ENCODE results near the gene NCKAP5.

Gene NCKAP5

GRCh38 chr2:132816234-132816633, 752.0 kb downstream of the NCKAP5 start:
- Histone ChIP-seq H2BK5ac (ENCODE audit: low read depth, low read length, poor library complexity) (no peak overlapping the region), H4K91ac (ENCODE audit: low read depth, low read length) (no peak overlapping the region), H3K23ac (ENCODE audit: low read length) (no peak overlapping the region), H4K8ac (ENCODE audit: low read depth, low read length) (no peak overlapping the region), H3K18ac (ENCODE audit: low read length) (no peak overlapping the region), H3K14ac (ENCODE audit: low read length) (no peak overlapping the region), H3K79me2 (ENCODE audit: control insufficient read depth, insufficient read depth, low read length, poor library complexity) (no peaks in the 10 kb centered on the region), H2AFZ (ENCODE audit: insufficient read depth, low read length, poor library complexity) (no peak overlapping the region), H3K4ac (ENCODE audit: low read depth, low read length) (no peak overlapping the region), H3K27ac (ENCODE audit: low read depth, low read length) (no peak overlapping the region), H2BK12ac (ENCODE audit: low read length) (no peak overlapping the region), H3K4me3 (ENCODE audit: low read depth, low read length) (no peak overlapping the region), H3K4me2 (ENCODE audit: low read length) (no peak overlapping the region), H3K36me3 (ENCODE audit: control insufficient read depth in 1 of 2, insufficient read depth in 2 of 2, low read length in 2 of 2) (no peaks in the 10 kb centered on the region), H4K12ac (ENCODE audit: low read depth, low read length) (no peak overlapping the region), H3K79me1 (ENCODE audit: low read length) (peaks cover 2% of the 10 kb centered on the region), H3K27me3 (ENCODE audit: insufficient read depth, low read length) (no peaks in the 10 kb centered on the region), H3K9me3 (ENCODE audit: insufficient read depth, low read depth, low read length) (peaks cover 3% of the 10 kb centered on the region), H2AK5ac (ENCODE audit: low read length) (no peak overlapping the region), H3K4me1 (ENCODE audit: control insufficient read depth in 1 of 2, insufficient read depth in 2 of 2, low read length in 2 of 2) (peaks cover 0 to 2% of the 10 kb centered on the region in 2 experiments), H2BK120ac (ENCODE audit: insufficient read depth, low read length, poor library complexity) (no peak overlapping the region), H3K9ac (ENCODE audit: low read length) (no peak overlapping the region)
- no CpG with 5 or more reads among the region's 7 CpGs for WGBS (ENCODE audit: extremely low coverage, insufficient coverage, insufficient read length)
- DNase-seq: no peak

DNA sequence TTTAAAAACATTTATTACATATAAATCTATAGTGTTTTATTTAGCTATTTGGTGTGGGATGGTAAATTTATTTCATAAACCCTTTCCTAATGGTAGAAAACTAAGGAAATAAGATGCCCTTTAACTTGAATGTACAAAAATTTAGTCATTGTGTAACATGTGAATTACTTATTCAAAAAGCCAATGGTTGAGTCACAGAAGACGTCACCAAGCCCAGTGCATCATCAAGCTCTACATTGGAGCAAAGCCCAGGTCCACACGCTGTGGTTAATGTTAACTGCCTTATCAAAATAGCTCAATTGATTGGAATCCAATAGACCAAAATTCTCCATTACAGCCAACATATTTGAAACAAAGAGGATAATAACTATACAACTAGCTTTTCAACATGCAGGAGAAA, 752.7 kb downstream of the NCKAP5 start:
- DNase-seq: no peak
- H2BK12ac ChIP-seq (ENCODE audit: low read length): no peak overlapping the region
- H3K79me1 ChIP-seq (ENCODE audit: low read length): peaks cover 2% of the 10 kb centered on the region
- H3K18ac ChIP-seq (ENCODE audit: low read length): no peak overlapping the region
- H2BK120ac ChIP-seq (ENCODE audit: insufficient read depth, low read length, poor library complexity): no peak overlapping the region
- no peak overlapping the region for H3K27ac ChIP-seq (ENCODE audit: low read depth, low read length)
- no peak overlapping the region for H3K9ac ChIP-seq (ENCODE audit: low read length)
- H3K9me3 ChIP-seq (ENCODE audit: insufficient read depth, low read depth, low read length): peaks cover 3% of the 10 kb centered on the region
- no peak overlapping the region for H2AFZ ChIP-seq (ENCODE audit: insufficient read depth, low read length, poor library complexity)
- H3K4me3 ChIP-seq (ENCODE audit: low read depth, low read length): no peak overlapping the region
- no peak overlapping the region for H2BK5ac ChIP-seq (ENCODE audit: low read depth, low read length, poor library complexity)
- H2AK5ac ChIP-seq (ENCODE audit: low read length): no peak overlapping the region
- WGBS (ENCODE audit: extremely low coverage, insufficient coverage, insufficient read length): no CpG with 5 or more reads among the region's 2 CpGs
- peaks cover 0 to 7% of the 10 kb centered on the region in 2 experiments for H3K4me1 ChIP-seq (ENCODE audit: control insufficient read depth in 1 of 2, insufficient read depth in 2 of 2, low read length in 2 of 2)
- H3K36me3 ChIP-seq (ENCODE audit: control insufficient read depth in 1 of 2, insufficient read depth in 2 of 2, low read length in 2 of 2): no peaks in the 10 kb centered on the region
- no peak overlapping the region for H3K4ac ChIP-seq (ENCODE audit: low read depth, low read length)
- H4K91ac ChIP-seq (ENCODE audit: low read depth, low read length): no peak overlapping the region
- no peak overlapping the region for H4K12ac ChIP-seq (ENCODE audit: low read depth, low read length)
- H4K8ac ChIP-seq (ENCODE audit: low read depth, low read length): no peak overlapping the region
- H3K4me2 ChIP-seq (ENCODE audit: low read length): no peak overlapping the region
- no peak overlapping the region for H3K14ac ChIP-seq (ENCODE audit: low read length)
- no peaks in the 10 kb centered on the region for H3K27me3 ChIP-seq (ENCODE audit: insufficient read depth, low read length)
- H3K23ac ChIP-seq (ENCODE audit: low read length): no peak overlapping the region
- no peaks in the 10 kb centered on the region for H3K79me2 ChIP-seq (ENCODE audit: control insufficient read depth, insufficient read depth, low read length, poor library complexity)

DNA sequence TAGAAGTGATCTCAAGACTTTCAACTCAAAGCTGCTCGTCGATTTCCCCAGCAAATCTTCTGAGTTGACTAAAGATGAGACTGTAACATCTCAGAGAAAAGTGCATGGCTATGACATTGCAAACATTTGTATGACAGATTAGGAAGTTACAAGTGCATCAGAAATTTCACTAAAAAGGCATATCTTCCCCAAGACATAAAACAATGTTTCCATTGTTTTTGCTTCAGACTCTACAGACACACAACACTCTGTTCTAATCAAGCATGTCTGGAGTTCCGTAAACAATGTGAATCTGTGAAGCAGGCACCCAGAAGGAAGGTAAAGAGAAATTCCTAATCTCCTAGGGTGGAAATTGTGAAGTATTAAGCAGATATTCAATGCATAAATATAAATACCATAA, 753.6 kb downstream of the NCKAP5 start:
- Histone ChIP-seq H3K4me1 (ENCODE audit: control insufficient read depth in 1 of 2, insufficient read depth in 2 of 2, low read length in 2 of 2) (peaks cover 0 to 7% of the 10 kb centered on the region in 2 experiments), H2AFZ (ENCODE audit: insufficient read depth, low read length, poor library complexity) (no peak overlapping the region), H4K8ac (ENCODE audit: low read depth, low read length) (no peak overlapping the region), H2BK5ac (ENCODE audit: low read depth, low read length, poor library complexity) (no peak overlapping the region), H3K4me3 (ENCODE audit: low read depth, low read length) (no peak overlapping the region), H3K18ac (ENCODE audit: low read length) (no peak overlapping the region), H3K36me3 (ENCODE audit: control insufficient read depth in 1 of 2, insufficient read depth in 2 of 2, low read length in 2 of 2) (no peaks in the 10 kb centered on the region), H2AK5ac (ENCODE audit: low read length) (no peak overlapping the region), H3K27me3 (ENCODE audit: insufficient read depth, low read length) (no peaks in the 10 kb centered on the region), H3K4ac (ENCODE audit: low read depth, low read length) (no peak overlapping the region), H3K27ac (ENCODE audit: low read depth, low read length) (no peak overlapping the region), H4K12ac (ENCODE audit: low read depth, low read length) (no peak overlapping the region), H3K4me2 (ENCODE audit: low read length) (no peak overlapping the region), H3K23ac (ENCODE audit: low read length) (no peak overlapping the region), H4K91ac (ENCODE audit: low read depth, low read length) (no peak overlapping the region), H3K9ac (ENCODE audit: low read length) (no peak overlapping the region), H2BK120ac (ENCODE audit: insufficient read depth, low read length, poor library complexity) (no peak overlapping the region), H3K9me3 (ENCODE audit: insufficient read depth, low read depth, low read length) (peaks cover 3% of the 10 kb centered on the region), H3K14ac (ENCODE audit: low read length) (no peak overlapping the region), H2BK12ac (ENCODE audit: low read length) (no peak overlapping the region), H3K79me2 (ENCODE audit: control insufficient read depth, insufficient read depth, low read length, poor library complexity) (no peaks in the 10 kb centered on the region), H3K79me1 (ENCODE audit: low read length) (peaks cover 2% of the 10 kb centered on the region)
- DNase-seq: no peak
- no CpG with 5 or more reads among the region's 3 CpGs for WGBS (ENCODE audit: extremely low coverage, insufficient coverage, insufficient read length)

- Histone ChIP-seq H3K4ac (ENCODE audit: low read depth, low read length) (no peak overlapping the region), H3K36me3 (ENCODE audit: control insufficient read depth in 1 of 2, insufficient read depth in 2 of 2, low read length in 2 of 2) (no peaks in the 10 kb centered on the region), H3K4me3 (ENCODE audit: low read depth, low read length) (no peak overlapping the region), H3K27ac (ENCODE audit: low read depth, low read length) (no peak overlapping the region), H2AK5ac (ENCODE audit: low read length) (no peak overlapping the region), H3K23ac (ENCODE audit: low read length) (no peak overlapping the region), H3K79me2 (ENCODE audit: control insufficient read depth, insufficient read depth, low read length, poor library complexity) (no peaks in the 10 kb centered on the region), H3K18ac (ENCODE audit: low read length) (no peak overlapping the region), H2AFZ (ENCODE audit: insufficient read depth, low read length, poor library complexity) (no peak overlapping the region), H4K8ac (ENCODE audit: low read depth, low read length) (no peak overlapping the region), H4K91ac (ENCODE audit: low read depth, low read length) (no peak overlapping the region), H3K79me1 (ENCODE audit: low read length) (peaks cover 2% of the 10 kb centered on the region), H2BK120ac (ENCODE audit: insufficient read depth, low read length, poor library complexity) (no peak overlapping the region), H3K9ac (ENCODE audit: low read length) (no peak overlapping the region), H3K4me2 (ENCODE audit: low read length) (no peak overlapping the region), H2BK5ac (ENCODE audit: low read depth, low read length, poor library complexity) (no peak overlapping the region), H3K4me1 (ENCODE audit: control insufficient read depth in 1 of 2, insufficient read depth in 2 of 2, low read length in 2 of 2) (peaks cover 0 to 7% of the 10 kb centered on the region in 2 experiments), H4K12ac (ENCODE audit: low read depth, low read length) (no peak overlapping the region), H3K9me3 (ENCODE audit: insufficient read depth, low read depth, low read length) (peaks cover 3% of the 10 kb centered on the region), H3K14ac (ENCODE audit: low read length) (no peak overlapping the region), H3K27me3 (ENCODE audit: insufficient read depth, low read length) (no peaks in the 10 kb centered on the region), H2BK12ac (ENCODE audit: low read length) (no peak overlapping the region)
- no CpG with 5 or more reads among the region's 2 CpGs for WGBS (ENCODE audit: extremely low coverage, insufficient coverage, insufficient read length)
- no peak for DNase-seq
Observed at GRCh38 chr2:132813422-132813821, 754.8 kb downstream of the NCKAP5 start.
